NCI-H460 (cell line): ENCODE data around the gene TMCO1. TPM values are rescaled to one million over a fixed set of nuclear protein-coding genes. Genes with fewer than 3 reads are reported as not detected.
"Not testable (repeated sequence)": the region's sequence is repeated elsewhere in the genome, so short reads cannot be mapped to it uniquely, and the experiment has no call there.

ENCODE experiments used
- DNase-seq: peaks from one replicate; pipeline ENCODE4 v3.0.0-alpha.2; 2016; ENCODE audit warnings: low read depth; ENCODE audit errors: extremely low read depth
- total RNA-seq: library from RNA; depleted of rRNA; stranded (reverse); fragments of >200 nt; shearing (Covaris generic); gene quantifications from 2 replicates; pipeline ENCODE4 v1.2.3, GENCODE V29; 2014

TMCO1 gene
- total RNA-seq, 1 experiment from 2014 or later, result 120 TPM

GRCh38 chr1:165747632-165748447, 20.8 kb downstream of the TMCO1 start:
- DNase-seq, result no peak

- not testable (repeated sequence) for DNase-seq
Observed at GRCh38 chr1:165744913-165745312, 23.8 kb downstream of the TMCO1 start.

- DNase-seq, result no peak
Observed at GRCh38 chr1:165742194-165742593, 26.5 kb downstream of the TMCO1 start.

GRCh38 chr1:165738794-165739193, 29.9 kb downstream of the TMCO1 start:
- no peak for DNase-seq

GRCh38 chr1:165737196-165737595, 31.5 kb downstream of the TMCO1 start:
- no peak for DNase-seq

GRCh38 chr1:165734906-165735305, 33.8 kb downstream of the TMCO1 start:
- no peak for DNase-seq

GRCh38 chr1:165726841-165727240, 41.8 kb downstream of the TMCO1 start:
- DNase-seq, result no peak

DNA sequence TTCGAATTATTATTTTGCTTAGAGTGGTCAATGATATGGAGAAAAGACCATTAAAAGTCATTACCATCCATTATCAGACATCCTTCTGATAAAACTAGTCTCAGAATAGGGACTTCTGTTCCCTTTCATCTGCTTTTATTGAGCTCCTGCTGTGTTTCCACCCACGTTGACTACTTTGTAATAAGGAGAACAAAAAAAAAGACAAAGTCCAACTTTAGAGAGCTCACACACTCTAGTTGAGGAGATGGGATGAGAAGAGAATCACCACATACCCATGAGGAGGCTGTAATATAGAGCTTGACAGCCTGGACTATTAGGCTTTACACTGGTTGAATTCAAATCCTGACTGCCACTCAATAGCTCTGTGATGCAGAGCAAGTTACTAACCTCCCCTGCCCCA, 42.5 kb downstream of the TMCO1 start:
- DNase-seq, result no peak

GRCh38 chr1:165717918-165718515, 50.7 kb downstream of the TMCO1 start:
- DNase-seq, result peak; percentile 68

DNA sequence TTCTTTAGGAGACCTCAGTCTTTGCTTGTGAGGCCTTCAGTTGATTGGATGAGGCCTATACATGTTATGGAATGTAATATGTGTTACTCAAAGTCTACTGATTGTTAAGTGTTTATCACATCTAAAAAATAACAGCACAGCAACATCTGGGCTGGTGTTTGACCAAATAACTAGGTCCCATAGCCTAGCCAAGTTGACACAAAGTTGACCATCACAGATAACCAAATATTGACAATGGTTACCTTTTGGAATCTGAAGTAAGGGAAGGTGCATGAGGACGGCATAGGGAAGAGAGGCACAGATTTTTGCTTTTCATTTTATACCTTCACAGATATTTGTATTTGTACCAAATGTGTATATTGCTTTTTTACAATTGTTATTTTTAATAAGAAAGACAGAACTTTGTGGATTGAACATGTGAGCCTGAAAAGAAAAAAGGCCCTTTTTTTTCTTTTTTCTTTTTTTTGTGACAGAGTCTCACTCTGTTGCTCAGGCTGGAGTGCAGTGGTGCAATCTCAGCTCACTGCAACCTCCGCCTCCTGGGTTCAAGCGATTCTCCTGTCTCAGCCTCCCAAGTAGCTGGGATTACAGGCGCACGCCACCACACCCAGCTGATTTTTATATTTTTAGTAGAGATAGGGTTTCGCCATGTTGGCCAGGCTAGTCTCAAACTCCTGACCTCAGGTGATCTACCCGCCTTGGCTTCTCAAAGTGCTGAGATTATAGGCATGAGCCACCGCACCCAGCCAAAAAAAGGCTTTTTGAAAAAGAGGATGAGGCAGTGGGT, 52.2 kb downstream of the TMCO1 start:
- not testable (repeated sequence) for DNase-seq

GRCh38 chr1:165712764-165713163, 55.9 kb downstream of the TMCO1 start:
- no peak for DNase-seq

- no peak for DNase-seq
Observed at GRCh38 chr1:165707984-165708706, 60.5 kb downstream of the TMCO1 start.

- DNase-seq, result no peak
Observed at GRCh38 chr1:165703648-165704047, 65.0 kb downstream of the TMCO1 start.

DNA sequence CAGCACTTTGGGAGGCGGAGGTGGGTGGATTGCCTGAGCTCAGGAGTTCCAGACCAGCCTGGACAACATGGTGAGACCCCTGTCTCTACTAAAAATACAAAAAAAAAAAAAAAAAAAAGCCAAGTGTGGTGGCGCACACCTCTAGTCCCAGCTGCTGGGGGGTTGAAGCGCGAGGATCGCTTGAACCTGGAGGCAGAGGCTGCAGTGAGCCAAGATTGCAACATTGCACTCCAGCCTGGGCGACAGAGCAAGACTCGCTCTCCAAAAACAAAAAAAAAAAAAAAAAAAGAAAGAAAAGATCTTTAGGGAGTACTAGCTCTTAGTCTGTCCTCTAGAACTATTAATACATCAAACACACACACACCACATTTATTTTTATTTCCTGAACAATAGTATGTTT, 66.7 kb downstream of the TMCO1 start:
- not testable (repeated sequence) for DNase-seq

- no peak for DNase-seq
Observed at GRCh38 chr1:165699577-165699976, 69.1 kb downstream of the TMCO1 start.

GRCh38 chr1:165698761-165699052, 70.0 kb downstream of the TMCO1 start:
- DNase-seq, result no peak

- peak; percentile 77 for DNase-seq
Observed at GRCh38 chr1:165697881-165698760, 70.5 kb downstream of the TMCO1 start, which contains the start of gene ALDH9A1. Gene ALDH9A1, minus strand, starts transcription at chr1:165698562. Its CDS starts 4 bp downstream, at chr1:165698558.

- DNase-seq, result no peak
Observed at GRCh38 chr1:165697491-165697880, 71.2 kb downstream of the TMCO1 start.

DNA sequence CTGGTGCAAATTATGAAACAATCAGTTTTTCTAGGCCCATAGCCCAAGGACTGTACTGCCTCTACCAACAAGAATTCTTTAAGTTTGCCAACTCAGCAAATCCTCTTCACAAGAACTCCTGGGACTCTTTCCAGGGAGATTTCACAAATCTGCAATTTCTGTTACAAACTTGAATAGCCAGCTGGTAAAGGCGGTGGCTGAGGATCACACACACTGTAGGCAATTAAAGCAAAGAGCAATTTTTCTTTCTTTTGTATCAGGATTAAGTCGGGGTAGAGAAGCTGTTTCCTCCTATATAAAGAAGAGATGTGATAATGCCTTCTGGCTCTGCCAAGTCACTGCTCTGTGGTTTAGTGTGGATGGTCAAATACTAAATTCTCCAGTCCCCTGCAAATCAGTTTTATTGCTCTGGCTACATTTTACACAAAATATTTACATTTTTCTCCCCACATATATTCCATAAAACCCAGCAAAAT, 72.0 kb downstream of the TMCO1 start:
- no peak for DNase-seq

DNA sequence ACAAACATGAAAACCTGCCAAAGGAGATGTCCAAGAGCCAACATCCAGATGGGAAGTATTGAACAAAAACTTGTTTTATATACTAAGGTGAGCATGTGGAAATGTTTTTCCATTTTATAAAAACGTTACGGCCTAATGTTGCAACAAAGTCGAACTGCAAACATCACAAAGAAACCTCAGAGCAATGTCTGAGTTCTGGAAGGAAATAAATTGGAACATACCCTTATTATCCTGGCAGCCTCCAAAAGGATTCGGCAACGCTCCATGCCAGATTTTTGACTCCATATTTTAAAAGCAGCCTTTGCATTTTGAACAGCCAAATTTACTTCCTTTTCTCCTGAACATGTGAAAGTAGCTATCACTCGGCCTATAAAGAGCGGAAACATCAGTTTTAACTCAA, 73.6 kb downstream of the TMCO1 start:
- DNase-seq, result no peak
